ENCODE measurements around the gene HSPBP1. TPM values are rescaled to one million over a fixed set of nuclear protein-coding genes. Genes with fewer than 3 reads are reported as not detected.

HSPBP1 gene
- total RNA-seq, 1 donor from 2014 or later, result 15.0 TPM

GRCh38 chr19:55261671-55262126 lies 18.2 kb downstream of the HSPBP1 start:
- H4K20me1 ChIP-seq (ENCODE audit: low read depth), result peaks cover 15% of the 10 kb centered on the region
- Mint-ChIP-seq H3K27me3 (ENCODE audit: insufficient read depth, low read depth) (peaks cover 8% of the 10 kb centered on the region), H3K27ac (no peak overlapping the region), H3K4me1 (peaks cover 23% of the 10 kb centered on the region), H3K4me3 (no peak overlapping the region), H3K36me3 (peaks cover 6% of the 10 kb centered on the region), H3K9me3 (peaks cover 6% of the 10 kb centered on the region)
- H3K9ac ChIP-seq, result no peak overlapping the region
- no peak for DNase-seq (ENCODE audit: low spot score)
- H2AFZ ChIP-seq (replicated peaks), result no peak overlapping the region
- no peak overlapping the region for H3K4me2 ChIP-seq
- no peaks in the 10 kb centered on the region for H3K9me3 ChIP-seq (ENCODE audit: low read depth)
- no peak overlapping the region for H3K27ac ChIP-seq
- peaks cover 21% of the 10 kb centered on the region for H3F3A ChIP-seq (ENCODE audit: low read depth)
- H3K36me3 ChIP-seq, result no peaks in the 10 kb centered on the region
- TF ChIP-seq EZH2 (IDR thresholded peaks at IDR 0.05), result no peak
- TF ChIP-seq CTCF (IDR thresholded peaks at IDR 0.05), result no peak
- TF ChIP-seq EZH2phosphoT487 (IDR thresholded peaks at IDR 0.05), result no peak
- H3K27me3 ChIP-seq, result no peaks in the 10 kb centered on the region
- peaks cover 20% of the 10 kb centered on the region for H3K79me2 ChIP-seq (ENCODE audit: low read depth)
- H3K4me3 ChIP-seq, result no peak overlapping the region
- H3K4me1 ChIP-seq, result peaks cover 17% of the 10 kb centered on the region

GRCh38 chr19:55259540-55260210 lies 20.2 kb downstream of the HSPBP1 start:
- H3K27me3 Mint-ChIP-seq (ENCODE audit: insufficient read depth, low read depth), result peaks cover 2% of the 10 kb centered on the region
- Histone ChIP-seq H3K27ac (peak overlapping the region; percentile 79), H4K20me1 (ENCODE audit: low read depth) (peaks cover 36% of the 10 kb centered on the region), H3K4me2 (peak overlapping the region; percentile 94), H3K36me3 (no peaks in the 10 kb centered on the region), H3K4me1 (peaks cover 20% of the 10 kb centered on the region), H3K4me3 (peak overlapping the region; percentile 71), H3K79me2 (ENCODE audit: low read depth) (peaks cover 40% of the 10 kb centered on the region), H3K9ac (peak overlapping the region; percentile 38), H3K27me3 (no peaks in the 10 kb centered on the region), H3F3A (ENCODE audit: low read depth) (peaks cover 21% of the 10 kb centered on the region), H2AFZ (replicated peaks) (peak overlapping the region; percentile 75), H3K9me3 (ENCODE audit: low read depth) (no peaks in the 10 kb centered on the region)
- H3K9me3 Mint-ChIP-seq, result no peaks in the 10 kb centered on the region
- no peak for DNase-seq (ENCODE audit: low spot score)
- H3K4me3 Mint-ChIP-seq, result peak overlapping the region; percentile 91
- peak overlapping the region; percentile 99 for H3K27ac Mint-ChIP-seq
- peaks cover 39% of the 10 kb centered on the region for H3K4me1 Mint-ChIP-seq
- H3K36me3 Mint-ChIP-seq, result no peaks in the 10 kb centered on the region
- TF ChIP-seq CTCF (IDR thresholded peaks at IDR 0.05) (no peak), EZH2phosphoT487 (IDR thresholded peaks at IDR 0.05) (no peak), EZH2 (IDR thresholded peaks at IDR 0.05) (no peak)

- Histone ChIP-seq H4K20me1 (ENCODE audit: low read depth) (peaks cover 43% of the 10 kb centered on the region), H3K9ac (peak within 1 kb of the TSS; percentile 77), H3K4me3 (peak within 1 kb of the TSS; percentile 71), H3K27ac (peak within 1 kb of the TSS; percentile 79), H2AFZ (replicated peaks) (peak within 1 kb of the TSS; percentile 75), H3K36me3 (no peaks in the 10 kb centered on the region), H3K79me2 (ENCODE audit: low read depth) (peaks cover 47% of the 10 kb centered on the region), H3F3A (ENCODE audit: low read depth) (peaks cover 21% of the 10 kb centered on the region), H3K27me3 (no peaks in the 10 kb centered on the region), H3K4me1 (peaks cover 20% of the 10 kb centered on the region), H3K9me3 (ENCODE audit: low read depth) (no peaks in the 10 kb centered on the region), H3K4me2 (peak within 1 kb of the TSS; percentile 94)
- Mint-ChIP-seq H3K4me3 (peak within 1 kb of the TSS; percentile 99), H3K27ac (peak within 1 kb of the TSS; percentile 99), H3K36me3 (no peaks in the 10 kb centered on the region), H3K9me3 (no peaks in the 10 kb centered on the region), H3K27me3 (ENCODE audit: insufficient read depth, low read depth) (peaks cover 2% of the 10 kb centered on the region), H3K4me1 (peaks cover 44% of the 10 kb centered on the region)
- TF ChIP-seq EZH2 (IDR thresholded peaks at IDR 0.05) (peak; percentile 31), EZH2phosphoT487 (IDR thresholded peaks at IDR 0.05) (no peak)
- peak; percentile 98 for DNase-seq (ENCODE audit: low spot score)
Observed at GRCh38 chr19:55258828-55259539, 20.9 kb downstream of the HSPBP1 start, which contains the start of gene PPP6R1. Gene PPP6R1 (minus strand): TSS chr19:55259017. CDS start chr19:55247103, 11,914 bp downstream.

All from neural progenitor cell (in vitro differentiated cells).